ENCODE data around the gene RYR2.

GRCh38 chr1:237387144-237387505 is 345.1 kb downstream of the RYR2 start:
- TF ChIP-seq POLR2A (IDR thresholded peaks at IDR 0.05) (no peak), EP300 (IDR thresholded peaks at IDR 0.05) (no peak), POLR2AphosphoS5 (IDR thresholded peaks at IDR 0.05) (no peak), CTCF (IDR thresholded peaks at IDR 0.05) (no peak)
